HCT116 (cell line): ENCODE results near the gene SLC30A7. TPM values are rescaled to one million over a fixed set of nuclear protein-coding genes. Genes with fewer than 3 reads are reported as not detected.

ENCODE experiments used
- ATAC-seq: fragments of 200-7000 bp; cut with Tn5 transposase; 2 replicates; pipeline ENCODE4 v1.9.1; 2020; ENCODE audit warnings: mild to moderate bottlenecking, moderate library complexity
- BruUV-seq: library from RNA; stranded (reverse); fragments of 400-500 nt; replicated peaks from 2 replicates; lab custom pipeline; 2021; lab: Mats Ljungman, UMichigan
- CTCF ChIA-PET: fragments of 300-600 bp; sonication (Branson Sonifier 250); formaldehyde crosslinking; loops from one replicate; lab custom pipeline; 2021; ENCODE audit warnings: antibody characterized with exemption; lab: Charles Lee
- POLR2A ChIA-PET: fragments of 300-600, 350-600 bp; sonication (Branson Sonifier 250); formaldehyde crosslinking; loops from one replicate; lab custom pipeline; 2021; ENCODE audit warnings: antibody characterized with exemption; lab: Charles Lee
- RAD21 ChIA-PET, 2 experiments: fragments of 300-600 bp; sonication (Branson Sonifier 250); formaldehyde crosslinking; loops; one replicate each; lab custom pipeline; 2023; ENCODE audit warnings: low total read pairs in 2 of 2; ENCODE audit not compliant: uncharacterized antibody in 2 of 2, unreplicated experiment in 2 of 2, low non-redundant PET in 1 of 2; lab: Charles Lee
- DNase-seq: peaks from one replicate; pipeline ENCODE4 v3.0.0-alpha.2; 2010; ENCODE audit warnings: low read depth, low spot score
- H2AFZ ChIP-seq: fragments of 200-600 bp; shearing (Covaris generic), sonication (generic); 2 replicates; pipeline ENCODE4 v1.6.1; 2017; ENCODE audit warnings: low read depth, mixed run types, mixed read lengths, antibody characterized with exemption, low read length; ENCODE audit not compliant: poor library complexity, severe bottlenecking
- H3K27ac ChIP-seq: 2 replicates; pipeline ENCODE4 v1.5.1; 2012; ENCODE audit warnings: low read depth, low read length
- H3K27me3 ChIP-seq: fragments of 200-600 bp; sonication (generic); 2 replicates; pipeline ENCODE4 v1.6.1; 2016; ENCODE audit warnings: mixed run types, low read length, mixed read lengths; ENCODE audit not compliant: insufficient read depth
- H3K36me3 ChIP-seq, 2 experiments: fragments of 200-500 bp in 1 of 2; fragments of 200-600 bp in 1 of 2; sonication (Bioruptor generic) in 1 of 2; sonication (generic) in 1 of 2; 2 replicates each; pipeline versions ENCODE4 v1.5.1 to v1.6.1; 2014 to 2016; ENCODE audit warnings: low read length in 2 of 2, inconsistent platforms in 1 of 2, mixed read lengths in 1 of 2, mixed run types in 1 of 2; ENCODE audit not compliant: insufficient read depth in 2 of 2, control insufficient read depth in 1 of 2
- H3K4me1 ChIP-seq, 2 experiments: fragments of 200-600 bp in 1 of 2; sonication (generic) in 1 of 2; 2 replicates each; pipeline versions ENCODE4 v1.5.1 to v1.6.1; 2012 to 2017; ENCODE audit warnings: low read length in 2 of 2, inconsistent platforms in 1 of 2, mild to moderate bottlenecking in 1 of 2, mixed read lengths in 1 of 2, mixed run types in 1 of 2, moderate library complexity in 1 of 2; ENCODE audit not compliant: insufficient read depth in 2 of 2, control insufficient read depth in 1 of 2
- H3K4me2 ChIP-seq: fragments of 200-600 bp; sonication (generic); 2 replicates; pipeline ENCODE4 v1.6.1; 2017; ENCODE audit warnings: mixed run types, low read length, mixed read lengths
- H3K4me3 ChIP-seq, 2 experiments: fragments of 200-600 bp in 1 of 2; sonication (generic) in 1 of 2; replicated peaks in 1 of 2; 2 replicates each; pipeline ENCODE4 v1.5.1; 2011 to 2016; ENCODE audit warnings: low read length in 2 of 2, control low read depth in 1 of 2, low read depth in 1 of 2, mild to moderate bottlenecking in 1 of 2, mixed read lengths in 1 of 2, mixed run types in 1 of 2
- H3K79me2 ChIP-seq: fragments of 200-600 bp; sonication (generic); 2 replicates; pipeline ENCODE4 v1.6.1; 2017; ENCODE audit warnings: mild to moderate bottlenecking, mixed run types, low read length, moderate library complexity, mixed read lengths; ENCODE audit not compliant: insufficient read depth
- H3K9ac ChIP-seq: fragments of 200-600 bp; sonication (generic); 2 replicates; pipeline ENCODE4 v1.6.1; 2016; ENCODE audit warnings: low read length, mixed read lengths
- H3K9me2 ChIP-seq: fragments of 200-600 bp; sonication (generic), shearing (Covaris generic); 2 replicates; pipeline ENCODE4 v1.6.1; 2017; ENCODE audit warnings: mixed run types, mild to moderate bottlenecking, moderate library complexity; ENCODE audit not compliant: insufficient read depth
- H3K9me3 ChIP-seq, 2 experiments: fragments of 200-500 bp in 1 of 2; fragments of 200-600 bp in 1 of 2; sonication (Bioruptor generic) in 1 of 2; sonication (generic) in 1 of 2; 2 replicates each; pipeline ENCODE4 v1.6.1; 2014 to 2017; ENCODE audit warnings: low read length in 2 of 2, mixed read lengths in 2 of 2, inconsistent platforms in 1 of 2, low read depth in 1 of 2, mild to moderate bottlenecking in 1 of 2, mixed run types in 1 of 2, moderate library complexity in 1 of 2; ENCODE audit not compliant: control insufficient read depth in 1 of 2, insufficient read depth in 1 of 2
- H4K20me1 ChIP-seq: fragments of 200-600 bp; sonication (generic), shearing (Covaris generic); 2 replicates; pipeline ENCODE4 v1.6.1; 2017; ENCODE audit warnings: mixed run types, mild to moderate bottlenecking, moderate library complexity; ENCODE audit not compliant: insufficient read depth
- CBX3 ChIP-seq: IDR thresholded peaks from 2 replicates; pipeline ENCODE4 v1.6.1; 2012; ENCODE audit warnings: low read depth
- ELF1 ChIP-seq: IDR thresholded peaks from 2 replicates; pipeline ENCODE4 v1.6.1; 2012; ENCODE audit warnings: low read depth, borderline replicate concordance
- EZH2 ChIP-seq: fragments of 200-600 bp; sonication (generic); IDR thresholded peaks from 2 replicates; pipeline ENCODE4 v1.6.1; 2017; ENCODE audit warnings: antibody characterized with exemption, mixed run types
- EZH2phosphoT487 ChIP-seq: fragments of 200-600 bp; IDR thresholded peaks from 2 replicates; pipeline ENCODE4 v1.6.1; 2018; ENCODE audit warnings: antibody characterized with exemption, borderline replicate concordance
- FOSL1 ChIP-seq: IDR thresholded peaks from 2 replicates; pipeline ENCODE4 v1.6.1; 2012; ENCODE audit warnings: low read depth
- RAD21 ChIP-seq: IDR thresholded peaks from 2 replicates; pipeline ENCODE4 v1.6.1; 2012; ENCODE audit warnings: low read depth, mild to moderate bottlenecking
- SIN3A ChIP-seq: IDR thresholded peaks from 2 replicates; pipeline ENCODE4 v1.6.1; 2012; ENCODE audit warnings: low read depth
- SP1 ChIP-seq: IDR thresholded peaks from 2 replicates; pipeline ENCODE4 v1.6.1; 2012; ENCODE audit warnings: low read depth
- TCF7L2 ChIP-seq: IDR thresholded peaks from 2 replicates; pipeline ENCODE4 v1.7.0; 2011; ENCODE audit warnings: borderline replicate concordance, inconsistent platforms; ENCODE audit not compliant: insufficient read depth, insufficient read length; ENCODE audit errors: extremely low read depth
- YY1 ChIP-seq: IDR thresholded peaks from 2 replicates; pipeline ENCODE4 v1.6.1; 2011; ENCODE audit warnings: low read length, low read depth, moderate library complexity, mild to moderate bottlenecking; ENCODE audit not compliant: insufficient replicate concordance; ENCODE audit errors: extremely low read depth
- ZFX ChIP-seq: fragments of 450-650 bp; IDR thresholded peaks from 2 replicates; pipeline ENCODE4 v1.6.1; 2017
- intact Hi-C: fragments of 100-400 bp; cut with micrococcal nuclease; formaldehyde crosslinking; loops from 2 replicates; pipeline ENCODE4 v1.10.0; 2022
- total RNA-seq: library from RNA; stranded (reverse); gene quantifications from one replicate; pipeline ENCODE4 v1.2.1, GENCODE V29; 2021; ENCODE audit not compliant: unreplicated experiment
- TF ChIP-seq, protein P1 (sequence below): IDR thresholded peaks from 2 replicates; pipeline ENCODE4 v1.6.1; 2011; ENCODE audit warnings: mild to moderate bottlenecking, low read length, moderate library complexity; ENCODE audit not compliant: insufficient replicate concordance; ENCODE audit errors: extremely low read depth
- TF ChIP-seq, protein P2 (sequence below): IDR thresholded peaks from 2 replicates; pipeline ENCODE4 v1.6.1; 2012; ENCODE audit warnings: low read depth
- TF ChIP-seq, protein P3 (sequence below): IDR thresholded peaks from 2 replicates; pipeline ENCODE4 v1.6.1; 2012
- TF ChIP-seq, protein P4 (sequence below), 3 experiments: fragments of 200-600 bp in 1 of 3; sonication (generic) in 1 of 3; IDR thresholded peaks in 2 of 3; conservative IDR thresholded peaks in 1 of 3; 2 replicates each; pipeline ENCODE4 v1.5.1; 2012 to 2017; ENCODE audit warnings: low read depth in 2 of 3, low read length in 2 of 3, antibody characterized with exemption in 1 of 3, borderline replicate concordance in 1 of 3, control low read depth in 1 of 3, mild to moderate bottlenecking in 1 of 3, mixed read lengths in 1 of 3, mixed run types in 1 of 3, moderate library complexity in 1 of 3; ENCODE audit not compliant: insufficient read depth in 1 of 3
- TF ChIP-seq, protein P5 (sequence below): IDR thresholded peaks from 2 replicates; pipeline ENCODE4 v1.6.1; 2012

The SLC30A7 gene
- total RNA-seq, 1 experiment from 2014 or later, result 23.3 TPM

DNA sequence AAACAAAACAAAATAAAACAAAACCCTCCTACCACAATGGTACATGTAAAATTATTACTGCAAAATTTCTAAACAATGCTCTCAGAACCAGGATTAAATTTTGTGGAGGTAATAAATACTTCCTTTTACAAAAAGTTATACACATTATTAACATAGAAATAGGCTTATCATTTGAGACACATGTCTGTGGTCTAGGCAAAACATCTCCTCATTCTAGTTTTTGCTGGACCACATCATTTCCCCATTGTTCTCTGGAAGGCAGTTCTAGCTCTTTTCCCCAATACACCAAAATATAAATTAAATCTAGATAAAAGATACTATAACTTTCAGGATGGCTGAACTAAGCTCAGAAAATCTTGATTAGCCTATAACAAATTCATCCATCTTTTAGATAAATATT lies 19.6 kb upstream of the SLC30A7 start:
- DNase-seq, result no peak
- POLR2A ChIA-PET, result interaction anchor here (1.4 kb wide), 1 partner anchor 10 kb away, joined by 4 read pairs; no protein-coding TSS in a partner anchor
- no peak overlapping the region for H2AFZ ChIP-seq
- BruUV-seq, result no TSS peak
- H3K27ac ChIP-seq, result no peak overlapping the region
- no peaks in the 10 kb centered on the region for H3K36me3 ChIP-seq
- H4K20me1 ChIP-seq, result no peaks in the 10 kb centered on the region
- H3K4me1 ChIP-seq, result no peaks in the 10 kb centered on the region
- no peak overlapping the region for H3K9ac ChIP-seq
- H3K9me3 ChIP-seq, result no peaks in the 10 kb centered on the region
- no peak overlapping the region for H3K4me3 ChIP-seq
- H3K79me2 ChIP-seq, result no peaks in the 10 kb centered on the region
- H3K27me3 ChIP-seq, result no peaks in the 10 kb centered on the region
- ATAC-seq, result no peak
- TF ChIP-seq YY1, result no peak
- no peak for TF ChIP-seq CBX3
- TF ChIP-seq ELF1, result no peak
- TF ChIP-seq, protein P1, sequence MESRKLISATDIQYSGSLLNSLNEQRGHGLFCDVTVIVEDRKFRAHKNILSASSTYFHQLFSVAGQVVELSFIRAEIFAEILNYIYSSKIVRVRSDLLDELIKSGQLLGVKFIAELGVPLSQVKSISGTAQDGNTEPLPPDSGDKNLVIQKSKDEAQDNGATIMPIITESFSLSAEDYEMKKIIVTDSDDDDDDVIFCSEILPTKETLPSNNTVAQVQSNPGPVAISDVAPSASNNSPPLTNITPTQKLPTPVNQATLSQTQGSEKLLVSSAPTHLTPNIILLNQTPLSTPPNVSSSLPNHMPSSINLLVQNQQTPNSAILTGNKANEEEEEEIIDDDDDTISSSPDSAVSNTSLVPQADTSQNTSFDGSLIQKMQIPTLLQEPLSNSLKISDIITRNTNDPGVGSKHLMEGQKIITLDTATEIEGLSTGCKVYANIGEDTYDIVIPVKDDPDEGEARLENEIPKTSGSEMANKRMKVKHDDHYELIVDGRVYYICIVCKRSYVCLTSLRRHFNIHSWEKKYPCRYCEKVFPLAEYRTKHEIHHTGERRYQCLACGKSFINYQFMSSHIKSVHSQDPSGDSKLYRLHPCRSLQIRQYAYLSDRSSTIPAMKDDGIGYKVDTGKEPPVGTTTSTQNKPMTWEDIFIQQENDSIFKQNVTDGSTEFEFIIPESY, result no peak
- TF ChIP-seq, protein P2, sequence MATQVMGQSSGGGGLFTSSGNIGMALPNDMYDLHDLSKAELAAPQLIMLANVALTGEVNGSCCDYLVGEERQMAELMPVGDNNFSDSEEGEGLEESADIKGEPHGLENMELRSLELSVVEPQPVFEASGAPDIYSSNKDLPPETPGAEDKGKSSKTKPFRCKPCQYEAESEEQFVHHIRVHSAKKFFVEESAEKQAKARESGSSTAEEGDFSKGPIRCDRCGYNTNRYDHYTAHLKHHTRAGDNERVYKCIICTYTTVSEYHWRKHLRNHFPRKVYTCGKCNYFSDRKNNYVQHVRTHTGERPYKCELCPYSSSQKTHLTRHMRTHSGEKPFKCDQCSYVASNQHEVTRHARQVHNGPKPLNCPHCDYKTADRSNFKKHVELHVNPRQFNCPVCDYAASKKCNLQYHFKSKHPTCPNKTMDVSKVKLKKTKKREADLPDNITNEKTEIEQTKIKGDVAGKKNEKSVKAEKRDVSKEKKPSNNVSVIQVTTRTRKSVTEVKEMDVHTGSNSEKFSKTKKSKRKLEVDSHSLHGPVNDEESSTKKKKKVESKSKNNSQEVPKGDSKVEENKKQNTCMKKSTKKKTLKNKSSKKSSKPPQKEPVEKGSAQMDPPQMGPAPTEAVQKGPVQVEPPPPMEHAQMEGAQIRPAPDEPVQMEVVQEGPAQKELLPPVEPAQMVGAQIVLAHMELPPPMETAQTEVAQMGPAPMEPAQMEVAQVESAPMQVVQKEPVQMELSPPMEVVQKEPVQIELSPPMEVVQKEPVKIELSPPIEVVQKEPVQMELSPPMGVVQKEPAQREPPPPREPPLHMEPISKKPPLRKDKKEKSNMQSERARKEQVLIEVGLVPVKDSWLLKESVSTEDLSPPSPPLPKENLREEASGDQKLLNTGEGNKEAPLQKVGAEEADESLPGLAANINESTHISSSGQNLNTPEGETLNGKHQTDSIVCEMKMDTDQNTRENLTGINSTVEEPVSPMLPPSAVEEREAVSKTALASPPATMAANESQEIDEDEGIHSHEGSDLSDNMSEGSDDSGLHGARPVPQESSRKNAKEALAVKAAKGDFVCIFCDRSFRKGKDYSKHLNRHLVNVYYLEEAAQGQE, result no peak
- no peak for TF ChIP-seq EZH2phosphoT487
- TF ChIP-seq, protein P3, sequence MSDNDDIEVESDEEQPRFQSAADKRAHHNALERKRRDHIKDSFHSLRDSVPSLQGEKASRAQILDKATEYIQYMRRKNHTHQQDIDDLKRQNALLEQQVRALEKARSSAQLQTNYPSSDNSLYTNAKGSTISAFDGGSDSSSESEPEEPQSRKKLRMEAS, result no peak
- TF ChIP-seq EZH2, result no peak
- no peak for TF ChIP-seq FOSL1
- no peak for TF ChIP-seq SIN3A
- TF ChIP-seq TCF7L2, result no peak
- no peak for TF ChIP-seq ZFX
- TF ChIP-seq, protein P4, sequence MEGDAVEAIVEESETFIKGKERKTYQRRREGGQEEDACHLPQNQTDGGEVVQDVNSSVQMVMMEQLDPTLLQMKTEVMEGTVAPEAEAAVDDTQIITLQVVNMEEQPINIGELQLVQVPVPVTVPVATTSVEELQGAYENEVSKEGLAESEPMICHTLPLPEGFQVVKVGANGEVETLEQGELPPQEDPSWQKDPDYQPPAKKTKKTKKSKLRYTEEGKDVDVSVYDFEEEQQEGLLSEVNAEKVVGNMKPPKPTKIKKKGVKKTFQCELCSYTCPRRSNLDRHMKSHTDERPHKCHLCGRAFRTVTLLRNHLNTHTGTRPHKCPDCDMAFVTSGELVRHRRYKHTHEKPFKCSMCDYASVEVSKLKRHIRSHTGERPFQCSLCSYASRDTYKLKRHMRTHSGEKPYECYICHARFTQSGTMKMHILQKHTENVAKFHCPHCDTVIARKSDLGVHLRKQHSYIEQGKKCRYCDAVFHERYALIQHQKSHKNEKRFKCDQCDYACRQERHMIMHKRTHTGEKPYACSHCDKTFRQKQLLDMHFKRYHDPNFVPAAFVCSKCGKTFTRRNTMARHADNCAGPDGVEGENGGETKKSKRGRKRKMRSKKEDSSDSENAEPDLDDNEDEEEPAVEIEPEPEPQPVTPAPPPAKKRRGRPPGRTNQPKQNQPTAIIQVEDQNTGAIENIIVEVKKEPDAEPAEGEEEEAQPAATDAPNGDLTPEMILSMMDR (IDR thresholded peaks at IDR 0.05 in 2 of 3, conservative IDR thresholded peaks at IDR 0.05 in 1 of 3; ENCODE audit: borderline replicate concordance in 1 of 3, insufficient read depth in 1 of 3, low read depth in 2 of 3, low read length in 2 of 3), result no peak
- TF ChIP-seq, protein P5, sequence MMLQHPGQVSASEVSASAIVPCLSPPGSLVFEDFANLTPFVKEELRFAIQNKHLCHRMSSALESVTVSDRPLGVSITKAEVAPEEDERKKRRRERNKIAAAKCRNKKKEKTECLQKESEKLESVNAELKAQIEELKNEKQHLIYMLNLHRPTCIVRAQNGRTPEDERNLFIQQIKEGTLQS, result no peak
- TF ChIP-seq SP1, result no peak
- TF ChIP-seq RAD21, result no peak
- TF ChIP-seq, all 23 proteins: peak for 0
- intact Hi-C loops, result no loop called here
- CTCF ChIA-PET, result no interaction called here
- Histone ChIP-seq H3K4me2 (no peak overlapping the region), H3K9me2 (no peaks in the 10 kb centered on the region)
- RAD21 ChIA-PET, result no interaction called here
